ENCODE measurements around the gene RIOK1.

The RIOK1 gene

GRCh38 chr6:7425808-7426190 is 36.2 kb downstream of the RIOK1 start:
- H3K4me1 ChIP-seq (ENCODE audit: control insufficient read depth, insufficient read depth, low read length), result peaks cover 6% of the 10 kb centered on the region
- no peaks in the 10 kb centered on the region for H3K27me3 ChIP-seq (ENCODE audit: control insufficient read depth, insufficient read depth, low read length)
- no peak overlapping the region for H3K9ac ChIP-seq (ENCODE audit: low read length)
- H3K9me3 ChIP-seq (ENCODE audit: control insufficient read depth, insufficient read depth, low read depth, low read length), result no peaks in the 10 kb centered on the region
- no peak overlapping the region for H3K4me3 ChIP-seq (ENCODE audit: low read depth, low read length)
- no peak overlapping the region for H3K27ac ChIP-seq (ENCODE audit: low read depth, low read length)
- H3K36me3 ChIP-seq (ENCODE audit: control insufficient read depth, insufficient read depth, low read length), result no peaks in the 10 kb centered on the region

- Histone ChIP-seq H3K9ac (ENCODE audit: low read length) (no peak overlapping the region), H3K27ac (ENCODE audit: low read depth, low read length) (no peak overlapping the region), H3K4me1 (ENCODE audit: control insufficient read depth, insufficient read depth, low read length) (peaks cover 8% of the 10 kb centered on the region)
Observed at GRCh38 chr6:7426447-7427169, 37.0 kb downstream of the RIOK1 start.

GRCh38 chr6:7431313-7431673 is 41.7 kb downstream of the RIOK1 start:
- H3K4me3 ChIP-seq (ENCODE audit: low read depth, low read length), result no peak overlapping the region
- H3K36me3 ChIP-seq (ENCODE audit: control insufficient read depth, insufficient read depth, low read length), result no peaks in the 10 kb centered on the region
- peaks cover 14% of the 10 kb centered on the region for H3K4me1 ChIP-seq (ENCODE audit: control insufficient read depth, insufficient read depth, low read length)
- no peaks in the 10 kb centered on the region for H3K9me3 ChIP-seq (ENCODE audit: control insufficient read depth, insufficient read depth, low read depth, low read length)
- no peak overlapping the region for H3K27ac ChIP-seq (ENCODE audit: low read depth, low read length)
- no peaks in the 10 kb centered on the region for H3K27me3 ChIP-seq (ENCODE audit: control insufficient read depth, insufficient read depth, low read length)
- no peak overlapping the region for H3K9ac ChIP-seq (ENCODE audit: low read length)

More at GRCh38 chr6:7426447-7427169, 37.0 kb downstream of the RIOK1 start:
- Histone ChIP-seq H3K9me3 (ENCODE audit: control insufficient read depth, insufficient read depth, low read depth, low read length) (no peaks in the 10 kb centered on the region), H3K27me3 (ENCODE audit: control insufficient read depth, insufficient read depth, low read length) (no peaks in the 10 kb centered on the region), H3K4me3 (ENCODE audit: low read depth, low read length) (no peak overlapping the region), H3K36me3 (ENCODE audit: control insufficient read depth, insufficient read depth, low read length) (no peaks in the 10 kb centered on the region)

GRCh38 chr6:7431674-7432390 is 42.2 kb downstream of the RIOK1 start:
- Histone ChIP-seq H3K4me1 (ENCODE audit: control insufficient read depth, insufficient read depth, low read length) (peaks cover 14% of the 10 kb centered on the region), H3K36me3 (ENCODE audit: control insufficient read depth, insufficient read depth, low read length) (no peaks in the 10 kb centered on the region), H3K27ac (ENCODE audit: low read depth, low read length) (no peak overlapping the region), H3K9me3 (ENCODE audit: control insufficient read depth, insufficient read depth, low read depth, low read length) (no peaks in the 10 kb centered on the region), H3K9ac (ENCODE audit: low read length) (no peak overlapping the region), H3K27me3 (ENCODE audit: control insufficient read depth, insufficient read depth, low read length) (no peaks in the 10 kb centered on the region), H3K4me3 (ENCODE audit: low read depth, low read length) (peak overlapping the region; percentile 17; the same call in 1 of the 2 replicates)

- H3K9me3 ChIP-seq (ENCODE audit: control insufficient read depth, insufficient read depth, low read depth, low read length), result no peaks in the 10 kb centered on the region
- no peak overlapping the region for H3K27ac ChIP-seq (ENCODE audit: low read depth, low read length)
- no peak overlapping the region for H3K9ac ChIP-seq (ENCODE audit: low read length)
- peaks cover 14% of the 10 kb centered on the region for H3K4me1 ChIP-seq (ENCODE audit: control insufficient read depth, insufficient read depth, low read length)
- H3K36me3 ChIP-seq (ENCODE audit: control insufficient read depth, insufficient read depth, low read length), result no peaks in the 10 kb centered on the region
- no peaks in the 10 kb centered on the region for H3K27me3 ChIP-seq (ENCODE audit: control insufficient read depth, insufficient read depth, low read length)
- H3K4me3 ChIP-seq (ENCODE audit: low read depth, low read length), result no peak overlapping the region
Observed at GRCh38 chr6:7432391-7433120, 42.9 kb downstream of the RIOK1 start.

- H3K4me3 ChIP-seq (ENCODE audit: low read depth, low read length), result no peak overlapping the region
Observed at GRCh38 chr6:7433121-7433617, 43.6 kb downstream of the RIOK1 start.

GRCh38 chr6:7434672-7435071 is 45.1 kb downstream of the RIOK1 start:
- Histone ChIP-seq H3K27me3 (ENCODE audit: control insufficient read depth, insufficient read depth, low read length) (no peaks in the 10 kb centered on the region), H3K9ac (ENCODE audit: low read length) (no peak overlapping the region), H3K4me3 (ENCODE audit: low read depth, low read length) (no peak overlapping the region), H3K9me3 (ENCODE audit: control insufficient read depth, insufficient read depth, low read depth, low read length) (no peaks in the 10 kb centered on the region), H3K4me1 (ENCODE audit: control insufficient read depth, insufficient read depth, low read length) (peaks cover 14% of the 10 kb centered on the region), H3K36me3 (ENCODE audit: control insufficient read depth, insufficient read depth, low read length) (no peaks in the 10 kb centered on the region), H3K27ac (ENCODE audit: low read depth, low read length) (no peak overlapping the region)

More at GRCh38 chr6:7433121-7433617, 43.6 kb downstream of the RIOK1 start:
- H3K9me3 ChIP-seq (ENCODE audit: control insufficient read depth, insufficient read depth, low read depth, low read length), result no peaks in the 10 kb centered on the region
- H3K4me1 ChIP-seq (ENCODE audit: control insufficient read depth, insufficient read depth, low read length), result peaks cover 14% of the 10 kb centered on the region
- H3K36me3 ChIP-seq (ENCODE audit: control insufficient read depth, insufficient read depth, low read length), result no peaks in the 10 kb centered on the region
- H3K27me3 ChIP-seq (ENCODE audit: control insufficient read depth, insufficient read depth, low read length), result no peaks in the 10 kb centered on the region
- no peak overlapping the region for H3K9ac ChIP-seq (ENCODE audit: low read length)
- H3K27ac ChIP-seq (ENCODE audit: low read depth, low read length), result no peak overlapping the region

- no peak overlapping the region for H3K4me3 ChIP-seq (ENCODE audit: low read depth, low read length)
- 0 out of 2 replicates have a peak, but pooled peaks cover 5% of the 10 kb centered on the region for H3K9me3 ChIP-seq (ENCODE audit: control insufficient read depth, insufficient read depth, low read depth, low read length)
- H3K9ac ChIP-seq (ENCODE audit: low read length), result no peak overlapping the region
- no peak overlapping the region for H3K27ac ChIP-seq (ENCODE audit: low read depth, low read length)
- H3K4me1 ChIP-seq (ENCODE audit: control insufficient read depth, insufficient read depth, low read length), result no peaks in the 10 kb centered on the region; the same call in 1 of the 2 replicates
- no peaks in the 10 kb centered on the region for H3K36me3 ChIP-seq (ENCODE audit: control insufficient read depth, insufficient read depth, low read length)
- no peaks in the 10 kb centered on the region for H3K27me3 ChIP-seq (ENCODE audit: control insufficient read depth, insufficient read depth, low read length)
Observed at GRCh38 chr6:7438011-7438410, 48.4 kb downstream of the RIOK1 start.

- Histone ChIP-seq H3K4me3 (ENCODE audit: low read depth, low read length) (no peak overlapping the region), H3K27me3 (ENCODE audit: control insufficient read depth, insufficient read depth, low read length) (no peaks in the 10 kb centered on the region), H3K9me3 (ENCODE audit: control insufficient read depth, insufficient read depth, low read depth, low read length) (0 out of 2 replicates have a peak, but pooled peaks cover 5% of the 10 kb centered on the region), H3K27ac (ENCODE audit: low read depth, low read length) (no peak overlapping the region), H3K9ac (ENCODE audit: low read length) (no peak overlapping the region), H3K4me1 (ENCODE audit: control insufficient read depth, insufficient read depth, low read length) (no peaks in the 10 kb centered on the region; the same call in 1 of the 2 replicates), H3K36me3 (ENCODE audit: control insufficient read depth, insufficient read depth, low read length) (no peaks in the 10 kb centered on the region)
Observed at GRCh38 chr6:7439228-7439627, 49.6 kb downstream of the RIOK1 start.

GRCh38 chr6:7440476-7440875 is 50.9 kb downstream of the RIOK1 start:
- Histone ChIP-seq H3K9me3 (ENCODE audit: control insufficient read depth, insufficient read depth, low read depth, low read length) (0 out of 2 replicates have a peak, but pooled peaks cover 5% of the 10 kb centered on the region), H3K27ac (ENCODE audit: low read depth, low read length) (no peak overlapping the region), H3K4me3 (ENCODE audit: low read depth, low read length) (no peak overlapping the region), H3K27me3 (ENCODE audit: control insufficient read depth, insufficient read depth, low read length) (no peaks in the 10 kb centered on the region), H3K9ac (ENCODE audit: low read length) (no peak overlapping the region), H3K4me1 (ENCODE audit: control insufficient read depth, insufficient read depth, low read length) (no peaks in the 10 kb centered on the region; the same call in 1 of the 2 replicates), H3K36me3 (ENCODE audit: control insufficient read depth, insufficient read depth, low read length) (no peaks in the 10 kb centered on the region)

All from HUES6 (cell line).